Measurements from ENCODE around the gene GPC3. TPM values are rescaled to one million over a fixed set of nuclear protein-coding genes. Genes with fewer than 3 reads are reported as not detected.
"Not testable (repeated sequence)": the region's sequence is repeated elsewhere in the genome, so short reads cannot be mapped to it uniquely, and the experiment has no call there.

The GPC3 gene
- total RNA-seq, 1 experiment from 2014 or later: 5.7 TPM

DNA sequence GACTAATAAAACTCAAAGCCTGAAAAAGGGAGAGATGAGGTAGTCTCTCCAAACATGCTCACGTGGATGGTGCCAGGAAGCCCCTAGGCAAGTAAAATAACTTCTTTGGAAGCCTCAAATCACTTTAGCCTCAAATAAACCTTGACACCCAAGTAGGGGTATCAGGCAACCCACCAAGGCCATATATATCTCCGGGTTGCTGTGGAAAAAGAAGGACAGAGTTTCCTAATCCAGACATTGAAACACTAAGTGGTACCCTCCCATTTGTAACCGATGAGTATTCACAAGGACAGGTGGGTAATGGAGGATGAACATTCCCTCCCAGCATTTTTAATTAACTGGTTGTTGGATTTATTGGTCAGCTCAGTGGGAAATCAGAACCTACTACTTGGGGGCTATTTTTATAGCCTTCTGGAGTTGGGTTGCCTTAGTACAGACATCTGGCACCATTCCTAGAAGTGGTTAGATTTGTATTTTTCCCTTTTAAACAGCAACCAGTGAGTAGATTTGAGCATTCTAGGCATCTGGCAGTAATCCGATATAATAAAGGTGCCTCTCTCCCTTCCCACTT is 87.7 kb downstream of the GPC3 start:
- no peaks in the 10 kb centered on the region for H3K4me1 ChIP-seq (replicated peaks)
- no peak for DNase-seq (ENCODE audit: low read depth in 1 of 2, low spot score in 2 of 2)
- no peaks in the 10 kb centered on the region for H3K27me3 ChIP-seq (replicated peaks)

DNA sequence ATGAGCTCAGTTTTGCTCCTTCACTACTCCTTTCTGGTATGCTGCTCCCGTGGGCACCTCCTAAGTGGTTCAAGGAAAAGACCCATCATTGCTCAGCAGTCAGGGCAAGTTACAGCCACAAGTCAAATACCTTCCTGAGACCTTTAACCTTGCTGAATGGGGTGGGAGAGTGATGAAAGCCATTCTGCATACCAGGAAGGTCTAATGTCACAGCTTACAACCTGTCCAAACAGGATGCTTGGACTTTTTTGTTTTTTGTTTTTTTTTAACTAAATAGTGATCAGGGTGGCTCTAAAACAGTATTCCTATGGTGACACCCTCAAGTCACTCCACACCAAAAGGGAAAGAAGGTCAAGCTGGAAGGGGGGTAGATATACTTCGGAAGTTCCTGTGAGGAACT is 93.1 kb downstream of the GPC3 start:
- Histone ChIP-seq H3K27ac (no peak overlapping the region), H3K4me3 (no peak overlapping the region), H3K4me1 (replicated peaks) (no peaks in the 10 kb centered on the region), H3K36me3 (no peaks in the 10 kb centered on the region), H3K9me3 (replicated peaks) (no peaks in the 10 kb centered on the region), H3K27me3 (replicated peaks) (no peaks in the 10 kb centered on the region)
- DNase-seq (ENCODE audit: low read depth in 1 of 2, low spot score in 2 of 2): no peak

More for the DNA sequence above, 87.7 kb downstream of the GPC3 start:
- Histone ChIP-seq H3K36me3 (no peaks in the 10 kb centered on the region), H3K27ac (no peak overlapping the region), H3K9me3 (replicated peaks) (no peaks in the 10 kb centered on the region), H3K4me3 (no peak overlapping the region)

DNA sequence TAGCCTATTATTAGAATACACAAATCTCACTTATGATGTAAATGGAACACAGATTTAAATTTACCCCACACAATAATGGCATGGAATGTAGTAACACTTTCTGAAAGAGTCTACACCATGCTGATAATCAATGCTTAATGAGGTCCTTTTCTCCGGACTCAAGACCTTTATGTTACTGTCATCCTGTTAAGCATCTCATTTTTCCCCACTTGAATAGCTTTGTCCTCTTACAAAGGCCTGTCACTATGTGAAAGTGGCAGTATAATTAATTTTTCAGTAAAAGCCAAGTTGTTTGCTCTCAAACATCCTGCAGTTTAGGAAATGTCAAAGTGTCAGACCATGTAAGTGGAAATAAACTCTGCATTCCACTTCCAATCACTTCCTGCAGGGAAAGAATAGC is 96.4 kb downstream of the GPC3 start:
- no peaks in the 10 kb centered on the region for H3K4me1 ChIP-seq (replicated peaks)
- H3K27me3 ChIP-seq (replicated peaks): no peaks in the 10 kb centered on the region
- H3K9me3 ChIP-seq (replicated peaks): no peaks in the 10 kb centered on the region
- H3K36me3 ChIP-seq: no peaks in the 10 kb centered on the region
- no peak overlapping the region for H3K27ac ChIP-seq
- no peak overlapping the region for H3K4me3 ChIP-seq
- no peak for DNase-seq (ENCODE audit: low read depth in 1 of 2, low spot score in 2 of 2)

DNA sequence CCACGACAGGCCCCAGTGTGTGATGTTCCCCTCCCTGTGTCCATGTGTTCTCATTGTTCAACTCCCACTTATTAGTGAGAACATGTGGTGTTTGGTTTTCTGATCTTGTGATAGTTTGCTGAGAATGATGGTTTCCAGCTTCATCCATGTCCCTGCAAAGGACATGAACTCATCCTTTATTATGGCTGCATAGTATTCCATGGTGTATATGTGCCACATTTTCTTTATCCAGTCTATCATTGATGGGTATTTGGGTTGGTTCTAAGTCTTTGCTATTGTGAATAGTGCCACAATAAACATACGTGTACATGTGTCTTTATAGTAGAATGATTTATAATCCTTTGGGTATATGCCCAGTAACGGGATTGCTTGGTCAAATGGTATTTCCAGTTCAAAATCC is 97.3 kb downstream of the GPC3 start:
- H3K4me1 ChIP-seq (replicated peaks); H3K4me3 ChIP-seq; H3K27ac ChIP-seq; H3K36me3 ChIP-seq; H3K27me3 ChIP-seq (replicated peaks); DNase-seq (ENCODE audit: low read depth in 1 of 2, low spot score in 2 of 2); H3K9me3 ChIP-seq (replicated peaks): not testable (repeated sequence)

DNA sequence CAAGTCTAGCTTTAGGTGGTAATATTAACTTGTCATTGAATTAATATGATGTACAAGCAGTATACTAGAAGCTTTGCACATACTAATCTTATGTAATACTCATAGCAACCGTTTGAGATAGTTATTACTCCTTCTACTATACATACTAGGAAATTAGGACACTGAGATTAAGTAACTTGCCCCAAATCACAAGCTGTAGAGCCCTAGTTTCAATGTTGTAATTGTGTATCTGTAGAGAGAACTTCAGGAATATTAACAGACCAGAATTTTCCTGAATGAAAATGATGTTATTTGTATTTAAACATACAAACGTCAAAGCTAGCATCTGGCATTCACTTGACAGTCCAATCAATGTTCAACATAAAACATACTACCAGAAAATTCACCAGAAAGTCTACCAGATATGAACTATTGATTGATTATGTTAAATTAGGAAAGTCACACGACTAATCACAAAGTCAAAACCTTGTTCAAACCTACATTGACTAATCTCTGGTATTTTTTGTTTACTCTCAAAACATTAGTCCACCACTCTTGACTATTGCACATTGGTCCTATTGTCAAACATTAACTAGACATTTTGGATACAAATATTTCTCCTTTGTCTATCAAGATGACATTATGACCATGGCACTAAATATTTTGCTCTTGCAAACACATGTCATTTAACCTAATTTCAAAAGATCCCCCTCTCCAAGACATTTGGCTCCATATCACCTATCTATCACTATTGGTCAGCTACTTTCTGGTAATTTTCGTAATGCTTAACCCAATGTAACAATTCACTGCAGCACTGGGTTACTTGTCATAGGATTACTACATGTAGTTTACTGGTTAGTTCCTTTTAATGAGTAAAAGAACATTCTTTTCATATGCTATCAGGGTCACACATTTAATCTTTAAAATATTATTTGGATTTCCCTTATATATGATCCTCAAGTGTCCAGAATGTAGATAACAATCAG is 100.7 kb downstream of the GPC3 start:
- H3K27ac ChIP-seq: no peak overlapping the region
- no peaks in the 10 kb centered on the region for H3K4me1 ChIP-seq (replicated peaks)
- DNase-seq (ENCODE audit: low read depth in 1 of 2, low spot score in 2 of 2): no peak
- no peaks in the 10 kb centered on the region for H3K27me3 ChIP-seq (replicated peaks)
- no peak overlapping the region for H3K4me3 ChIP-seq
- no peaks in the 10 kb centered on the region for H3K36me3 ChIP-seq
- no peaks in the 10 kb centered on the region for H3K9me3 ChIP-seq (replicated peaks)

DNA sequence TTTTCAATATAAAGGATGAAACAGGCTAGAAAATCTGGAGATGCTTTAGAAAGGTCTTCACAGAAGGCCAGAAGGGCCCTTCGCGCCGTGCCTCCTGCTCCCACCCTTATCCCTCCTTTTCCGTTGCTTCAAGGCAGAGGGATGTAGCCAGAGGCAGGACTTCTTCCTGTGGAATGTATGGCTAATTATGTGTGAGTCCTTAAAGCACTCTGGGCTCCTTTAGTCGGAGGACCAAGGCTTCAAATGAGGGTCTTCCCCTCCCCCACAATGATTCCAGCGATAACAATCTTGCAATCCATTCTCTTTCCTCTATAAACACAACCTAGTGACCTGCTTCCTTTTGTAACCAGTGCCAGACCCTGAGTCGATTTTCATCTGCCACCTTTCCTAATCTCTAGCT is 103.5 kb downstream of the GPC3 start:
- no peaks in the 10 kb centered on the region for H3K36me3 ChIP-seq
- no peak for DNase-seq (ENCODE audit: low read depth in 1 of 2, low spot score in 2 of 2)
- no peak overlapping the region for H3K4me3 ChIP-seq
- no peak overlapping the region for H3K27ac ChIP-seq
- no peaks in the 10 kb centered on the region for H3K27me3 ChIP-seq (replicated peaks)
- no peaks in the 10 kb centered on the region for H3K9me3 ChIP-seq (replicated peaks)
- H3K4me1 ChIP-seq (replicated peaks): no peaks in the 10 kb centered on the region

DNA sequence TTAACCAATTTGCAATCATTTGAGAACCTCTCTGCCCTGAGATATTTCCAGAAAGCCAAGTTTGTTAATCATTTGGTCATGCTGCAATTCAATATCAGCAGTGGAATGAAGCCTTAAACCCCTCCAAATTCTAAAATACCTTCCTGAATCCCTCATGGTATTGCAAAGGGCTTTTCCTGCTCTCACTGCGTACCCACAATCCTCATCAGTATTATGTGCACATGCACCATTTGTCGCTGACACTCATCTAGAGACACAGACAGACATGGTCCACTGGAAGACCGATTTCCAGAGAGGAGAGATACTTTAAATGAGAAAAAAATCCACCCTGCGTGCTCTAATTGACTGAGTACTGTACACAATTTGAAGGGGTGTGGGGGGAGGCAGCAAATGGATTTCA is 104.4 kb downstream of the GPC3 start:
- H3K27ac ChIP-seq: no peak overlapping the region
- H3K36me3 ChIP-seq: no peaks in the 10 kb centered on the region
- H3K9me3 ChIP-seq (replicated peaks): no peaks in the 10 kb centered on the region
- no peaks in the 10 kb centered on the region for H3K4me1 ChIP-seq (replicated peaks)
- no peaks in the 10 kb centered on the region for H3K27me3 ChIP-seq (replicated peaks)
- H3K4me3 ChIP-seq: no peak overlapping the region
- DNase-seq (ENCODE audit: low read depth in 1 of 2, low spot score in 2 of 2): no peak

DNA sequence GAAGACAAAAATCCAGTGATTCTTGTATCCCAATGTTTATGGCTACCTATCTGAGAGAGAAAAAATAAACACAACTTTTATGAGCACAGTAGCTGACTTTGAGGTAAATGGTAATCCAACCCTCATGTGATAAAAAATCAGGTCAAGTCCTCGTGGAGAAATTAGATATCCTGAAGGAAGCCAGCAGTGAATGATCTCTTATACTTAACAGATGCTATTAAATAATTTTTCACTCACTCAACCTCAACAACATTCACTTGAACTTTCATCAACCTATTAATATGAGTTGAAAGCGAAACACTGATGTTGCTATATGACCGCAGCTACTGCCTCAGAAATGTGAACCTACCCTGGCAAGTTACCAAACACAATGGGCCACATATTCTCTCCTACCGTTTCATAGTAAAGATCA is 105.4 kb downstream of the GPC3 start:
- Histone ChIP-seq H3K36me3 (no peaks in the 10 kb centered on the region), H3K9me3 (replicated peaks) (no peaks in the 10 kb centered on the region), H3K4me1 (replicated peaks) (no peaks in the 10 kb centered on the region), H3K4me3 (no peak overlapping the region), H3K27me3 (replicated peaks) (no peaks in the 10 kb centered on the region), H3K27ac (no peak overlapping the region)
- no peak for DNase-seq (ENCODE audit: low read depth in 1 of 2, low spot score in 2 of 2)

DNA sequence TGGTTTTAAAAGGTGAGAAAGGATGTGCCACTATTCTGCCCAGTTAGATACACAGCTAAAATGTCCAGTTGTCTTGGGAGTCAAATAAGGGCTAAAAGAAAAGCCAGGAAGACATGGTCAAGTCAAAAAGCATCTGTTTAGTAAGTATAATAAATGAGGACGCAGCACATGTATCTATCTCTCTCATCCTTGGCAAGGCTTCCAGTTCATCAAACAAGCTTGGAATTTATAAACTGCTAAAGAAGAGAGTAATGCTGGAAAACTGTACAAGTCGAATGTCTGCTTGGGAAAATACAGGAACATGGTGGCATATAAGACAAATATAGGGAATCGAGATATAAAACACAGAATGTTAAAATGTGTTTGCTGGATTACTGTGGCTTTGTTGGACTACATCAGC is 106.7 kb downstream of the GPC3 start:
- Histone ChIP-seq H3K4me3 (no peak overlapping the region), H3K27me3 (replicated peaks) (no peaks in the 10 kb centered on the region), H3K27ac (no peak overlapping the region), H3K4me1 (replicated peaks) (no peaks in the 10 kb centered on the region), H3K9me3 (replicated peaks) (no peaks in the 10 kb centered on the region), H3K36me3 (no peaks in the 10 kb centered on the region)
- no peak for DNase-seq (ENCODE audit: low read depth in 1 of 2, low spot score in 2 of 2)

DNA sequence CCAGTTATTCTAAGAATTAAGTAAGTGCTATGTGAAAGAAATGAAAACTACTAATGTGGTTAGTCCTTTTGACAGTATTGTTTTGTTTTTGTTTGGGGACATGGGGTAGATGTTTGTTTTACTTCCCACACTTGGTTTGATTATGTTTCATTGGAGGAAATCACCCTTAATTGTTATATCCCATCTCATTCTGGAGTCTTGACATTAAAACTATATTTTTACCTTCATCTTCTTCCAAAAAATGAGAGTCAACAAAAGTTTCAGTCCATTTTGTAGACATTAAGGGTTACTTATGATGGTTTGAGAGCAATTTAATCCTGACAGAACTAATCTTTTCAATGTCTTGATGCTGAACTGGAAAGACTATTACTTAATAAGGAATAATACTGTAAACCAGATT is 108.7 kb downstream of the GPC3 start:
- H3K36me3 ChIP-seq: no peaks in the 10 kb centered on the region
- no peak overlapping the region for H3K27ac ChIP-seq
- DNase-seq (ENCODE audit: low read depth in 1 of 2, low spot score in 2 of 2): no peak
- H3K27me3 ChIP-seq (replicated peaks): no peaks in the 10 kb centered on the region
- H3K4me1 ChIP-seq (replicated peaks): no peaks in the 10 kb centered on the region
- no peak overlapping the region for H3K4me3 ChIP-seq
- no peaks in the 10 kb centered on the region for H3K9me3 ChIP-seq (replicated peaks)

DNA sequence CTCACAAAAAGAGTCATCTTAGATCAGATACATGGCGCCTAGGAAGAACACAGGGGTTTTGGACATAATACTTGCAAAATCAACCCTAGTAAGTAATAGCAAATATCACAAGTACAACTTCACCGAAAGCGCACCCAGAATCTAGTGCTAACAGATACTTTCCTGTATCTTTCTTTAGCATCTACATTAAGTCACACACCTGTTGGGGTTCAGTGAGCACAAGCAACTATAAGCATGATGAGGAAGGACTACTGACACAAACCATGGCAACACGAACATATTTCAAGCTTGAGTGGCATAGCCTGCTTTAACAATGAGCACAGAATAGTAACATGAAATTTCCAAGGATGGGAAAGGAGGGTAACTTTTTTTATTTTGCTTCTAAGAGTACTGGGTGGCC is 116.1 kb downstream of the GPC3 start:
- H3K27ac ChIP-seq: no peak overlapping the region
- H3K36me3 ChIP-seq: no peaks in the 10 kb centered on the region
- no peaks in the 10 kb centered on the region for H3K4me1 ChIP-seq (replicated peaks)
- no peaks in the 10 kb centered on the region for H3K27me3 ChIP-seq (replicated peaks)
- no peak overlapping the region for H3K4me3 ChIP-seq
- no peaks in the 10 kb centered on the region for H3K9me3 ChIP-seq (replicated peaks)
- no peak for DNase-seq (ENCODE audit: low read depth in 1 of 2, low spot score in 2 of 2)

DNA sequence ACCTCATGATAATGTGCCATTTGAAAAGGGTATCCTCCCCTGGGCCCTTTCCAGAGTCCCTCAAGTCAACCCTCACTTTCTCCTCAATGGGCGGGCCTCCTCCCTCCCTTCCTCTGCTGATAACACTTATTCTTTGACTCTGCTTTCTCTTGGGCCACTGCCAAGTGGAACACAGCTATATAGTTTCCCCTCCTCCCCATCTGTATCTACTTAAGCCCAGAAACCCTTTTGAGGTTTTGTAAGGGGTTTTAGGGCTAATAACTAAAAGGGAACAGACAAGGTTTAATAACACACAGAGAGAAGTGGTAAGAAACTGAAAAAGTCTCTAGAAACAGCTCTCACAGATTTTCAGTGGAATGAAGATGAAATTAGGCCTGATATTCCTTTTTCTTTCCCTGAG is 116.7 kb downstream of the GPC3 start:
- H3K27ac ChIP-seq: no peak overlapping the region
- H3K9me3 ChIP-seq (replicated peaks): no peaks in the 10 kb centered on the region
- H3K27me3 ChIP-seq (replicated peaks): no peaks in the 10 kb centered on the region
- H3K4me1 ChIP-seq (replicated peaks): no peaks in the 10 kb centered on the region
- H3K4me3 ChIP-seq: no peak overlapping the region
- no peak for DNase-seq (ENCODE audit: low read depth in 1 of 2, low spot score in 2 of 2)
- H3K36me3 ChIP-seq: no peaks in the 10 kb centered on the region

DNA sequence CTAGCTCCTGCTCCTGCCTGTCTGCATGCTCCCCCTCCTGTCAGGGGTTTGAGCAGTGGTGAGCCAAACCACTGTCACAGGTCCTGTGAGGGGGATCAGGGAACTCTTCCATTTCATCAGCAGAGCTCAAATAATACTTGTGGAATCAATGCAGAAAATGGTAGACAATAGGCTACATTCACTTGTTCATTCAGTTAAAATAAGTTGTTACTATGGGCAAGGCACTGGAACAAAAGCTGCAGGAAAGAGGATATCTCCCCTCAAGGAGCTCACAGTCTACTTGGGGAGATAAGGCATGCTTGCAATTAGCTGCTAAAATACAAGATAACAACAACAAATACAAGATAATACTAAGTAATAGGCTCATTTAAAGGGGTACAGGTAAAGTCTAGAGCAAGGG is 117.1 kb downstream of the GPC3 start:
- H3K36me3 ChIP-seq: no peaks in the 10 kb centered on the region
- no peaks in the 10 kb centered on the region for H3K9me3 ChIP-seq (replicated peaks)
- H3K4me3 ChIP-seq: no peak overlapping the region
- no peak for DNase-seq (ENCODE audit: low read depth in 1 of 2, low spot score in 2 of 2)
- no peaks in the 10 kb centered on the region for H3K4me1 ChIP-seq (replicated peaks)
- H3K27me3 ChIP-seq (replicated peaks): no peaks in the 10 kb centered on the region
- no peak overlapping the region for H3K27ac ChIP-seq

DNA sequence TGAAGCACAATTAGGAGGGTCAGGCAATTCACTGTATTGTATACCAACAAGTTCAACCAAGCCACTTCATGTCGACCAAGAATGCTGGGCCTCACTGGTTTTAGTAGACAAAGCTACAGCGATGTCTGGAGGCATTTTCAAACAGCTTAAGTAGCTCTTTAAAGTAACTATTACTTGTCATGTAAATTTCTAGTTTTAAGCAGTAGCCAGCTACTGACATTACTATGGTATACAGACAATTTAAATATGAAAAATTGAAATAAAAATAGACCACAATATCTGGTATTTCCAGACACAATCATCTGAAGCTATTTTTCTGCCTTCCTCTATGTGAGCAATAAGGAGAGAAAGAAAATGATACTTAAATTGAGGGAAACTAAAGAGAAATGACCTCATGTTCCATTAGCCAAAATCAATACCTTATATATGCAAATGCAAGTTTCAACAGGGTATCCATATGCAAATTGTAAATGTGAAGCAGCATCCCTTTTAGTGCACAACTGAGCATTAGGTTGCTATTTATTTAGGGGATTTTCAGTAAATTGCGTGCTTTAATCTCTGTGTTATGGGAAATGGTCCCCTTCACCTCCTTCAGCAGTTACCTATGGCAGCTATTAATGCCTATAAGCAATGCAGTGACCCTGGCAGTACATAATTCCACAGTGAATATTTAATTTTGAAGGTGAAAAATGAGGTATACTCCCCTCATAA is 119.5 kb downstream of the GPC3 start:
- H3K27ac ChIP-seq: no peak overlapping the region
- H3K4me1 ChIP-seq (replicated peaks): no peaks in the 10 kb centered on the region
- DNase-seq (ENCODE audit: low read depth in 1 of 2, low spot score in 2 of 2): no peak
- no peaks in the 10 kb centered on the region for H3K9me3 ChIP-seq (replicated peaks)
- no peak overlapping the region for H3K4me3 ChIP-seq
- H3K27me3 ChIP-seq (replicated peaks): no peaks in the 10 kb centered on the region
- no peaks in the 10 kb centered on the region for H3K36me3 ChIP-seq
